HG03159 (cell line): ENCODE results near the gene IGF2.

Experiments used
- ATAC-seq: cut with Tn5 transposase; IDR thresholded peaks from one replicate; pipeline ENCODE4 v1.9.1; 2021; ENCODE audit warnings: mild to moderate bottlenecking, moderate library complexity; ENCODE audit not compliant: unreplicated experiment

The IGF2 gene

DNA sequence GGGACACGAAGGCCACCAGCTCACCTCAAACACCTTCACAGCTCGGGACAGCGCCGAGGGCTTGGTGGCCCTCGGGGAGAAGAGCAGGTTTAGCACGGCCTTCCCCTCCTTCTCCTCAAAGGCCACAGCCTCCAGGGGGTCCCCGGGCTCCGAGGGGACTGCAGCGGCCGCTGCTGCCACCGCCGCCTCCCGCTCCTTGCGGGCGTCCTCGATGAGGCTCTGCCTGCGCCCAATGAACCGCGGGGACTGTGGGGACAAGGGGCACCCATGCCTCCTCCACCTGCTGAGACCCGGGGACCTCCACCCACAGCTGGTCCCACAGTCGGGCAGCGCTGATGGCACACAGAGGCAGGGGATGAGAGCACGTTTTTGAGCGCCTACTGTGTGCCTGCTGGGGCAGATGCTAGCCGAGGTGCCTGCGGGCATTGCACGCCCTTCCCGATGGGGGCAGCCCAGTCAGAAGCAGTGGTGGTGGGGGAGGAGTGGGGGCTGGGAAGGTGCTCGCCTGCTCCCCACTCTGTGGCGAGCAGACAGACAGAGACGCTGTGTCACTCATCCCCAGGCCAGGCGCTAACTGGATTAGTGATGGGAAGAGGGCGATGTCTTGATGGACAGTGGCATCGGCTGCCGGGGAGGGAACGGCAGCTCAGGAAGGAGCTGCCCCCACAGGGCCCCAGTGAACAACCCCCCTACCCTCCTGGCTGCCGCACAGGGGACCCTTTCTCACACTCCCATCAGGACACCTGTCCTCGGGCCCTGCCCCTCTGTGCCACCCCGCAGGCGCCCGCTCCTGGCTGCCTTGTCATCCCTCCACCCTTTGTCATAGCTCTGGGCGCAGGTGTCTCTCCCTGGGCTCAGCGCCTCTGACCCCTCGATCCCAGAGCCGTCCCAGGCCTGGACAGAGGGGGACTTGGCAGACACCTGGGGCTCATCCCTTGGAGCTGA is 30.7 kb upstream of the IGF2 start:
- ATAC-seq: no peak

DNA sequence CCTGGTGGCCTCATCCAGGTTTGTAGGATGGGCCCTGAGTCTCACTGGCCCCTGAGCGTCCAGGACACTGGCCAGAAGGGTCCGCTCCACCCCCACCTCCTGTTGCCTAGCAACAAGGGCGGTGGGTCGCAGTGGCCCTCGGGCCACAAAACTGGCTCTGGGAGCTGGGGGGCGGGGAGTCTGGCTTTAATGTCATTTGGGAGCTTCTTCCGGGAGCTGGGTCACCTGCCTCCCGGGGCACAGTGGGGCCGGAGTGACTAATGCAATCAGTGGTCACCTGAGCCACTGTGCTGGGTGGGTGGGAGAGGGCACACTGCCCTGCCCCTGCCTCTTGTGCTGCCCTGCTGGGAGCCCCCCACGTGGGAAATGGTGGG is 29.8 kb upstream of the IGF2 start:
- ATAC-seq: no peak

DNA sequence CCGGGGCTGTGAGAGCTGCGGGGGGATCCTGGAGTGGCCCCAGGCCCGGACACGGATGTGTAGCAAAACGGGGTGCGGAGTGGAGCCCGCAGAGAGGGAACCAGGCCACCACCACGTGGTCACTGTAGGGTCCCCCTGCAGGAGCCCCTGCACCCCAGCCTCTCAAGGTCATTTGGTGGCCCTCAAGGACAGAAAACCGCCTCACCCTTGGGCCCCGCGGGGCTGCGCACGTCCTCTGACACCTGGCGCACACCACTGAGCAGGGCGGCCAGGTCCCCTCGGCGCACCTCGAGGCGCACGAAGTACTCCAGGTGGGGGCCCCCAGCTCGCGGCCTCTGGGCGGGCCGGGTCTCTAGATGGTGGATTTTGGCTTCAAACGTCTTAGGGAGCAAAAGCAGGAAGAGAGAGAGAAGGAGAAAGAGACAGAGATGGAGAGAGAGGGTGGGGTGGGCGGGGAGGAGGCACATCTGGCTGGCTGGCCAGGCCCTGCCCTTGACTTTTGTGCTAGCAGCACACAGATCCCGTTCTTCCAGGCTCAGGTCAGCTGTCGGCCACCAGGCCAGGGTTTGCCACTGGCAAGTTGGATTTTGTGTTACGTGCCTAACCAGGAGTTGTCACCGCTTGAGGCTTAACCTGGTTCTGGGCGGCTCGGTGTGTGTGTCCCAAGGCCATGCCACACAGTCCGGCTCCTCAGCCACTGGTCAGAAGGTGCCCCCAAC is 29.3 kb upstream of the IGF2 start:
- no peak for ATAC-seq

DNA sequence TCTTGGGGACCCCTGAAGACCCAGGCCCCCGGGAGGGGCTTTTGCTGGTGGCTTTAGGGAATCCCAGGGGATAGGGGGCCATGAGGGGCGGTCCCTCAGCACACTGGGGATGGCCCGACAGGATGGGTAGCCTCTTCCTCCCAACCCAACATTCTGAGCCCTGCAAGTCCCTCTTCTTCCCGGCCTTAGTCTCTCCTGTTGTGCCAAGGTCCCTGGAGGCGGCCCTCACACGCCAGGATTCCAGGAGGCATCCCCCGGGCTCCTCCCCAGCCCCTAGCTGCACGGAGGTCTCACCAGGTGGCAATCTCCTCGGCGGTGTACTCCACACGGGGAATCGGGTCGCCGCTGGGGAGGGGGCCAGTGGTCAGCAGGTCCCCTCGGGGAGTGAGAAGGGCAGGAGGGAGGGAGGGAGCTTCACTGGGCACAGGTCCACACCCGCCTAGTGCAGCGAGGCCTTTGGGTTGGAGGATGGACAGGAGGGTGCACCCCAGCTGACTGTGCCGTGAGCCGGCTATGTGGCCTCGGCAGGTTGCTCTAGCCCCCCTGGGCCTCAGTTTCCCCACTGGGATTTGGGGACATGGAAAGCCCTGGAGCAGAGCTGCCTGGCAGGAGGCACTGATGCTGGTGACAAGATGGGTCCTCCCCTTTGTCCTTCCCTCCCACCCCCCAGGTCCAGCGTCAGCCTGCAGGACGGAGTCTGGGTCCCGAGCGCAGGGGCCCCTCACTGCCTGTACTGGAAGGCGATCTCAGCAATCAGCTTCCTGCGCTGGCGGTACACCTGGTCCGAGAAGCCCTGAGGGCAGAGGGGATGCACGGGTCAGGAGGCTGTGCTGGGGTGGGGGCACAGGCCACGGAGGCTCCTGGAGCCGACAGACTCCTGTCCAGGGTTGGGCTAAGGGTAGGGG is 28.2 kb upstream of the IGF2 start:
- no peak for ATAC-seq

DNA sequence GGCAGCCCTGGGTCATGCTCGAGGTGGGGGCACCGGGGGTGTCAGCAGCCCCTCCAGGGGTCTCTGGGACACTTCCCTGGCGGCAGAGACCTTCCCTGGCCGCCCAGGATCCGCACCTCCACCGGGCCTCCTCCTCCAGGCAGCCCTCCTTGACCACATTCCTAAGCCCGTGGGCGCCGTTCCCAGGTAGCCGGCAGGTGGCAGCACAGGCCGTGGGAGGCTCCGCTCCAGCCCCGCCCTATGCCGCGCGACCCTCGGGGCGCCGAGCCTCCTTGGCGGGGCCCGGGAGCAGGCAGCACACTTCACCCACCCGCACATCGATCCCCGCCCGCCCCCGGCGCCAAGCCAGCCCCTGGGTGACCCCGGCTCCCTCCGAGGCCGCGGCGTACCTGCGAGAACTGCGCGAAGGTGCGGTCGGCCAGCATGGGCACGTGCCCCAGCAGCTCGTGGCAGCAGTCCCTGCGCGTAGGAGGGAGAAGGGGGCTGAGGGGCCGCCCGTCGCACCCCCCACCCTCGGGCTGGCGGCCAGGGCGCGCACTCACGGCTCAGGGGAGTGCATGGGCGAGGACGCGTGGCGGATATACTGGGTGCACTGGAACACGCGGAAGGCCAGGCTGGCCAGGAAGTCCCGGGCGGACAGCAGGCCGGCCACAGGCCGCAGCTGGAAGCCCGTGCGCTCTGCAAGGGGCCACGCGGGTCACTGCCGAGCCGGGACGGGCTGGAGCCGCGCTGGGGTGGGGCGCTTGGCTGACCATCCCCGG is 27.1 kb upstream of the IGF2 start:
- no peak for ATAC-seq

DNA sequence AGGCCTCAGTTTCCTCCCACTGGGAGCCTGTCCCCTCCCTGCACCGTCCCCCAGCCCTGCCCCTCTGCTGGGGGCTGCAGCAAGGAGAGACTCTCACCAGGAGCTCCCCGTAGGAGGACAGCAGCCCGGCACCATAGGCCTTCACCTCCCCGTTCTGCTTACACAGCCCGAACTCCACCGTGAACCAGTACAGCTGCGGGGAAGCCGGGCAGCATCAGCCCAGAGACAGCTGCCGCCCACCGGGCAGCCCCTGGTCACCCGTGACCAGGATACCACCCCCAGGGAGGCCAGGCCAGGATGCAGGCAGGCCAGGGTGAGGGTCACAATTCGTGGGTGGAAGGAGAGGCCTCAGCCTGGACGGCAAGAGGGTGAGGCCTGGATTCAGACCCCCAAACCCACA is 26.4 kb upstream of the IGF2 start:
- no peak for ATAC-seq

DNA sequence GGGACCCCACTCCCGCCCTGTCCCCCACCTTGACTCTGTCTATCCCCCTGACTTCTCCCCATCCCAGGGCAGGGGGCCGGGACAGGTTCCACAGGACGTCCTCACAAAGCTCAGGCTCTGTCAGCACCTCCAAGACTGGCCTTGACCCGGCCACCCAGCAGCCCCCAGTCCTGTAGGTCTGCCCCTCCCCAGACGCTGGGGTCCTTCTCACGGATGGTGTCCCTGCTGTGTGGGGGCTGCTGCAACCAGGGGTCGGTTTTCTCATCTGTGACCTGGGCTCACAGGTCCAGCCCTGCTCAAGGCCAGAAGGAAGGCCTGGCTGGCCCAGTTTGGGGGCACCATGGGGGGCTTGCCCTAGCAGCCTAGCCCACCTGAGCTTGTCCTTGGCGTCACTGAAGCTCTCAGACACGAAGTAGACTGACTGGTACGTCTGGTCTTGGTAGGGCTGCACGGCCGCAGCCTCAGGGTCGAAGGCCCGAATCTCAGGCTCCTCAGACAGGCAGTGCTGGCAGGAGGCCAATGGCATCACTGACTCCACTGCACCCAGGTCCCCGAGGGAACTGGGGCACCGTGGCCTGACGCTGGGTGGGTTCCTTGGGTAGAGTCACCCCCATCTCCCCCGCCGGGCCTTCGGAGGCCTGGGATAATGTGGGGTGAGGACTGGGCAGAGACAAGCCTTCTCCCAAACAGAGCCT is 25.8 kb upstream of the IGF2 start:
- no peak for ATAC-seq

DNA sequence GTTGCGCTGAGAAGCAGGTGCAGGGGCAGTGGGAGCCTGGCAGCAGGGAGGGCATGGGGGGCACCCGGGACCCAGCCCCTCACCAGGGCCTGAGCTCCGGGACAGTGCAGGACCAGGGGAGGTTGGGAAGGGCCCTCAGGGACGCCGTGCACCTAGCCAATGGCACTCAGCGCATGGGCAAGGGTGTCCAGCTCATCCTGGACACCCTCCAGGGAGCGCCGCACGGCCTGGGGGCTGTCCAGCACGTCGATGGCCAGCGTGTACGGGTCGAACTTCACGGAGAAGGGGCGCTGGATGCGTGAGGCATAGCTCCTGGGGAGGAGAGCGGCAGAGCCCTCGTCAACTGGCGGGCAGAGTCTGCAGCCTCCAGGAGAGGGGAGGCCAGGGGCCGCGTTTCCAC is 24.9 kb upstream of the IGF2 start:
- ATAC-seq: no peak

DNA sequence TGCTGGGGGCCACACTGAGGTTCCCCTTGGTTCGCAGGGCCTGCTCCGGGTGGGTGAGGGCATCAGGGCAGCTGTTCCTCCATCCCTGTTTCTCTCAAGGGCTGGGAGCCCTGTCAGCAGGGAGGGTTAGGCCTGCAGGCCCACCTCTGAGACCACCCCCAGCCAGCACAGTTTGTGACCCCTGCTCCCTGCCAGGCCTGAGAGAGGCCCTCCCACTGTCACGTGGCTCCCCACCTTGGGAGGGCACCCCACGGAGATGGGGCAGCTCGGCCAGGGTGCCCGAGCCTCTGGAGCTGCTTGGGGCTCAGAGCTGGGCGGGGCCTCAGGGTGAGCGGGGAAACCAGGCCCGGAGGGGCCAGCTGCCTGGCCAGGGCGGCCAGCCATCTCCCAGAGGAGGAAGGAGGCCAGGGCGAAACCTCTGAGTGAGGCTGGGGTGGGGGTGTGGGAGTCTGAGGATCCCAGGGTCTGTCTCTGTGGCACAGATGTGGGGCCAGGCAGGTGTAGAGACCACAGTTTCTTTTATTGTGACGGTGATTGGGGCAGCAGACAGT is 24.3 kb upstream of the IGF2 start:
- no peak for ATAC-seq

DNA sequence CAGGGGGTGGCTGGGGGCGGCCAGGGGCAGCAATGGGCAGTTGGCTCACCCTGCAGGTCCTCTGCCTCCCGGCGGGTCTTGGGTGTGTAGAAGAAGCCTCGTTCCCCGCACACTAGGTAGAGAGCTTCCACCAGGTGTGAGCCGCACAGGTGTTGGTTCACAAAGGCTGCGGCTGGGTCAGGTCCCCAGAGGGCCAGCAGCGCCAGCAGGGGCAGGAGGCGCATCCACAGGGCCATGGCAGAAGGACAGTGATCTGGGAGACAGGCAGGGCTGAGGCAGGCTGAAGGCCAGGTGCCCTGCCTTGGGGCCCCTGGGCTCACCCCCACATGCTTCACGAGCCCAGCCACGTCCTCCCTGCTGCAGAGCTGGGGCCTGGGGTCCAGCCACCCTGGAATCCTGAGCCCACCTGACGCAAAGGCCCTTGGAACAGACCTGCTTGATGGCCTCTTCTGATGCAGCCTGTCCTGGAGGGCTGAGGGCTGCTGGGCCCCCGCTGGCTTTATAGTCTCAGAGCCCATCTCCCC is 21.6 kb upstream of the IGF2 start, which contains the start of gene INS:
Gene INS (minus strand): TSS at position 474 of the 524 bp plus-strand sequence. CDS start 238 bp downstream, at position 236.
- ATAC-seq: no peak

DNA sequence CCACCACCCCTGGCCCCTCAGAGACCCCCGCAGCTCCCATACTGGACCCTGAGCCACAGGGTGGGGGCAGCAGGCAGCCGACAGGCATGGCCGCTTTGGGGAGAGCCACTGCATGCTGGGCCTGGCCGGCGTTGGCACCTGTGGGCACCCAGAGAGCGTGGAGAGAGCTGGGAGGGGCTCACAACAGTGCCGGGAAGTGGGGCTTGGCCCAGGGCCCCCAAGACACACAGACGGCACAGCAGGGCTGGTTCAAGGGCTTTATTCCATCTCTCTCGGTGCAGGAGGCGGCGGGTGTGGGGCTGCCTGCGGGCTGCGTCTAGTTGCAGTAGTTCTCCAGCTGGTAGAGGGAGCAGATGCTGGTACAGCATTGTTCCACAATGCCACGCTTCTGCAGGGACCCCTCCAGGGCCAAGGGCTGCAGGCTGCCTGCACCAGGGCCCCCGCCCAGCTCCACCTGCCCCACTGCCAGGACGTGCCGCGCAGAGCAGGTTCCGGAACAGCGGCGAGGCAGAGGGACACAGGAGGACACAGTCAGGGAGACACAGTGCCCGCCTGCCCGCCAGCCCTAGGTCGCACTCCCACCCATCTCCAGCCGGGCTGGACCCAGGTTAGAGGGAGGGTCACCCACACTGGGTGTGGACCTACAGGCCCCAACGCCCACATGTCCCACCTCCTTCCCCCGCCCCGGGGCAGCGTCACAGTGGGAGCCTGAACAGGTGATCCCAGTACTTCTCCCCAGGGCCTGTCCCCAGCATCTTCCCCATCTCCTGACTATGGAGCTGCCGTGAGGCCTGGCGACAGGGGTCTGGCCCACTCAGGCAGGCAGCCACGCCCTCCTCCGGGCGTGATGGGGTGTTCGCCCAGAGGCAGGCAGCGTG is 20.6 kb upstream of the IGF2 start:
- ATAC-seq: no peak

DNA sequence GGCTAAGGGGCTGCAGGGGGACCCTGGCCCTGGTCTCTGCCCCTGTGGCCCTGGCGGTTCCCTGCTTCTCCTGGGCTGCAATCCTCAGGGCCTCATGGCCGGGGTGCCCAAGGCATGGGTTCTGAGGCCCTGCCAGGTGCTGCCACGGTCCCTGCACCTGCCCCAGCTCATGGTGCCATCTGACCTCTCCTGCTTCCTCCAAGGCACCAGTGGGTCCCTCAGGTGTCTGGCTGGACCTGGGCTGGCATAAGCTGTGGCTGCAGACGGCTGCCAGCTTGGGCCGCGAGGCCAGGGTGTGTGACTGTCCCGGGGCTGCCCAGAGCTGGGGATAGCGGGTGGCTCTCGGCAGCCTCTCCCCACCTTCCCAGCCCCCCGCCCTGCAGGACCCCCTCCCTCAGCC is 19.8 kb upstream of the IGF2 start:
- ATAC-seq: no peak

DNA sequence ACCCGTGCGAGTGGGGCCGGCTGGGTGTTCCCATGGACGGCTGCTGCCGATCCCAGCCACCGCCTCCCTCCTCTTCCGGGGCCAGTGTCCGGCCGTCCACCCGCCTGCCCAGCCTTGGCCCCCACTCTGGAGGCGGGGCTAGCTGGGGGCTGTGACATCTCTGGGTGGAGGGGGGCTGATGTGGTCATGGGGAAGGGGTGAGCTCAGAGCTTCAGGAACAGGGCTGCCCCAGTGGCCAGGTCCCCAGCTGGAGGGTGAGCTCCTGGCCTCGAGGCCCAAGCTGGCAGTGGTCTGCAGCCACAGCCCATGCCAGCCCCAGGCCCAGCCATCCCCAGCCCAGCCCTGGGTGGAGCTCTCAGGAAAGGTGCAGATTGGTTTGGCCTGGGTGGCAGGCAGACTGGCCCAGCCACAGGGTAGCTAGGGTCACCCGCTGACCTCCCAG is 19.1 kb upstream of the IGF2 start:
- no peak for ATAC-seq

DNA sequence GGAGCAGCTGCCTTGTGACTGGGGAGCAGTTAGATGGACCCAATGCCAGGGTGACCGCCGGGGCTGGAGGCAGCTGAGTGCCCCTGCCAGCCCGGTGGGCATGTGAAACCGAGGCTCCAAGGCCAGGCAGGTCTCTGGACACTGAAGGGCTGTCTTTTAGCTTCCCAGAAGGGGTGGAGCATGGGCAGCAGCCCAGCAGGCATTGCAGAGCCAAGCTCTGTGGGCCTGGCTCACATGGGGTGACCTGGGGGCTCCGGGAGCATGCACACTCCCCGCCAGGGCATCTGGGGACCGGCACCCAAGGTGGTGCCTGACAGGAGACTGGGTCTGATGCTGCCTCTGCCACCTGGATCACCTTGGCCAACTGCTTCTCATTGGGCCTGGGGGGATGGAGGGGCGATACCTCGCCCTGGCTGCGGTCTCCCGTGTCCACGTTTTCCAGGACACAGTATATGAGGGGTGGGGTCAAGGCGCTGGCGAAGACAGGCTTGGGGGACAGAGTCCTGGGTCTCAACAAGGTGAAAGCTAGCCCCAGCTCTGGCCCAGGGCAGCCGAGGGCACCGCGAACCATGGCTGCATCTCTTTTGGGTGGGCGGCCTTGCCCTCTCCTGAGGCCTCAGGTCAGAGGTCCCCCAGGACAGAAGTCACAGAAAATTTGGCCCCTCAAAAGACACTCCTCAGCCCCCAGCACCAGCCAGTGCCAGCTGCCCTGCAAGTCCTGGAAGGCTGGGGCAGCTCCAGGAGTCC is 18.3 kb upstream of the IGF2 start:
- no peak for ATAC-seq

DNA sequence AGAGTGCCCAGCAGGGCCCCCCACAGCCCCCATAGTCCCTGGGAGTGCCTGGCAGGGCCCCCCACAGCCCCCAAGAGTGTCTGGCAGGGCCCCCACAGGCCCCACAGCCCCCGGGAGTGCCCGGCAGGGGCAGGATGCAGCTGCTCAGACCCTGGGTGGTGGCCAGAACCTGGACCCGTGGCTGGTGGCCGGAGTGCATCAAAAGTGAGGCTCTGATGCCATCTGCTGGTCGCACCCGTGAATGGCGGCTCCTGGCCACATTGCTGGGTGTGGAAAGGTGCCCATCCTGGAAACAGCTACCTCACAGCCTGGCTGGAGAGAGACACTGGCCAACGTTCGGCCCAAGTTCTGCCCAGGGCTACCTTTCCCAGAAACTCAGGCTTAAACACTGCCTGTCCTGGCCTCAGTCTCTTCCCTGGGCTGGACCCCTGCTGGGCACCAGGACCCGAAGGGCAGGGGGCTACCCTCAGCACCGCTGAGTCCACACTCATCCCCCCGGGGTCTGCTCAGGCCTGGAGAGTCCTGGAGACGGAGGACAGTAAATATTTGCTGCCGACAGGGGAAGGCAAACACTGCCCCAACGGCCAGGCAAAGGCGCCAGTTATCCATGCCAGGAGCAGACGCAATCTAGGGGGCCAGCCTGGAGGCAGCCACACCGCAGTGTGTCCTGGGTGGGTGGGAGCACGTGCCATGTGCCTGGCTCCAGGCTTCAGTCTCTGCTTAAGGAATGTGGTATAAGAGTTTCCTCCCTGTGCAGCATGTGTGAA is 17.4 kb upstream of the IGF2 start:
- no peak for ATAC-seq

DNA sequence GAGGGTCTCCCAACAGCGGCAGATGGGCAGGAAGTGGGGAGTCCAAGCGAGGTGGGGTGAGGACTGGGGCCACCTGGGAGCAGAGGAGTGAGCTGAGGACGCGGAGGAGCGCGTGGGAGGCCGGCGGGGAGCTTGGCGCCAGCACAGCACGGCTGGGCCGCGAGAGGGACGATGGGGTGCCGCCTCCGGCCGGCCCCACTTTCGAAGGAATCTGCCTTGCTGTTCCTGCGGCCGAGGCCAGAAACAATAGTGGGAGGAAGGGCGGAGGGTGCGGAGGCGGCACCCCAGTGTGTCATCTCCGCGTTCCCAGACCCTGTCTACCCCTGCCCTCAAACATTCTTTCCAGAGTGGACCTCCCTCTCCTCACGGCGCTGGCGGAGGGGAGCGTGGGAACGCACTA is 16.3 kb upstream of the IGF2 start:
- no peak for ATAC-seq

DNA sequence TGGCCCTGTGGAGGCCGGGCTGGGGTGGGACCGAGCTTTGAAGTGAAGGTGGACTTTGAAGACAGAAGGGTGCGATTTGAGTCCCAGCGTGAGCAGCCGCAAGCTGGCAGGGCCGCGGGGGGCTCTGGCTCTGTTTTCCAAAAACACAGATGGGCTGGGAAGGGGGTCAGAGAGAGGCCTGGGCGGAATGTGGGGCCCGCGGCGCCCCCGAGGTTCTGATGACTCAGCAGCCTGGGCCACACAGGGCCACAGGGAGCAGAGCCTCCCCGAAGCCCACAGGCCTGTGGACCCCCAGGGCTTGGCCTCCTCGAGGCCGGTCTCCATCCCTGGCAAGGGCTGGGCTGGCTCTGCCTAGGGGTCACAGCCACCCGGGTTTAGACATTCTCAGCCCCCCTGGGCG is 15.7 kb upstream of the IGF2 start:
- ATAC-seq: no peak
